Liver (tissue), 3 donors: ENCODE results near the gene RPS6KA1.

Experiments used
- FOXA1 ChIP-seq: IDR thresholded peaks from 2 replicates; pipeline ENCODE4 v1.6.1; 2016; ENCODE audit warnings: antibody characterized with exemption
- GABPA ChIP-seq, 2 donors: IDR thresholded peaks in 1 of 2; conservative IDR thresholded peaks in 1 of 2; 2 replicates each; pipeline ENCODE4 v1.6.1; 2016; ENCODE audit warnings: antibody characterized with exemption in 2 of 2, mild to moderate bottlenecking in 1 of 2, moderate library complexity in 1 of 2
- JUND ChIP-seq, 2 donors: IDR thresholded peaks; 2 replicates each; pipeline ENCODE4 v1.6.1; 2016; ENCODE audit warnings: antibody characterized with exemption in 2 of 2
- NR2F2 ChIP-seq: IDR thresholded peaks from 2 replicates; pipeline ENCODE4 v1.6.1; 2016; ENCODE audit warnings: antibody characterized with exemption
- RAD21 ChIP-seq, 2 donors: IDR thresholded peaks; 2 replicates each; pipeline ENCODE4 v1.6.1; 2016; ENCODE audit warnings: antibody characterized with exemption in 2 of 2, mild to moderate bottlenecking in 2 of 2
- SP1 ChIP-seq: IDR thresholded peaks from 2 replicates; pipeline ENCODE4 v1.6.1; 2018; ENCODE audit warnings: antibody characterized with exemption, mild to moderate bottlenecking
- TAF1 ChIP-seq: conservative IDR thresholded peaks from 2 replicates; pipeline ENCODE4 v1.6.1; 2016; ENCODE audit warnings: antibody characterized with exemption, mild to moderate bottlenecking
- YY1 ChIP-seq: IDR thresholded peaks from 2 replicates; pipeline ENCODE4 v1.6.1; 2016; ENCODE audit warnings: antibody characterized with exemption, mild to moderate bottlenecking
- TF ChIP-seq, protein P1 (sequence below): fragments of 150-350 bp; IDR thresholded peaks from 2 replicates; pipeline ENCODE4 v1.5.1; 2017; ENCODE audit warnings: improper control_type of control experiment, low read depth, low read length; ENCODE audit not compliant: missing input control
- TF ChIP-seq, protein P2 (sequence below): IDR thresholded peaks from 2 replicates; pipeline ENCODE4 v1.6.1; 2016; ENCODE audit warnings: antibody characterized with exemption
- TF ChIP-seq, protein P3 (sequence below): IDR thresholded peaks from 2 replicates; pipeline ENCODE4 v1.6.1; 2016; ENCODE audit warnings: antibody characterized with exemption, mild to moderate bottlenecking
- TF ChIP-seq, protein P4 (sequence below): IDR thresholded peaks from 2 replicates; pipeline ENCODE4 v1.6.1; 2016; ENCODE audit warnings: antibody characterized with exemption
- TF ChIP-seq, protein P5 (sequence below): IDR thresholded peaks from 2 replicates; pipeline ENCODE4 v1.6.1; 2016; ENCODE audit warnings: antibody characterized with exemption
- donor health status: healthy.
- donor health status: healthy.

DNA sequence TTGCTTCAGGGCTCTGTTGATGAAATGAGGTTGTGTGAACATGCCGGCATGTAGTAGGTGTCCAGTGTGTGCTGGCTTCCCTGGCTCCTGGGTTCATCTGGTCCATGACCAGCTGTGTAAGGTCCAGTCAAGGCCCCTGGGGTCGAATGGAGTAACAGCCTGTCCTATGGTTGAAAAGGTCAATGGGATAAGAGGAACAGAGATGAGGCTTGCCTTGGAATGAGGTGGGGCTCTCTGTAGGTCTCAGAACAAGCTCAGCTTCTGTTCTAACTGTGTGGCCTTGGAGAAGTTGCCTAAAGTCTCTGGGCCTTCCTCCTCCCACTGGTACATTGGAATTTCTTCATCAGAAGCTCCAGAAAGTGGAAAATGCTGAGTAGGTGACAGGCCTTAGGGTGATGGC, 26.6 kb downstream of the RPS6KA1 start:
- TF ChIP-seq, protein P1, sequence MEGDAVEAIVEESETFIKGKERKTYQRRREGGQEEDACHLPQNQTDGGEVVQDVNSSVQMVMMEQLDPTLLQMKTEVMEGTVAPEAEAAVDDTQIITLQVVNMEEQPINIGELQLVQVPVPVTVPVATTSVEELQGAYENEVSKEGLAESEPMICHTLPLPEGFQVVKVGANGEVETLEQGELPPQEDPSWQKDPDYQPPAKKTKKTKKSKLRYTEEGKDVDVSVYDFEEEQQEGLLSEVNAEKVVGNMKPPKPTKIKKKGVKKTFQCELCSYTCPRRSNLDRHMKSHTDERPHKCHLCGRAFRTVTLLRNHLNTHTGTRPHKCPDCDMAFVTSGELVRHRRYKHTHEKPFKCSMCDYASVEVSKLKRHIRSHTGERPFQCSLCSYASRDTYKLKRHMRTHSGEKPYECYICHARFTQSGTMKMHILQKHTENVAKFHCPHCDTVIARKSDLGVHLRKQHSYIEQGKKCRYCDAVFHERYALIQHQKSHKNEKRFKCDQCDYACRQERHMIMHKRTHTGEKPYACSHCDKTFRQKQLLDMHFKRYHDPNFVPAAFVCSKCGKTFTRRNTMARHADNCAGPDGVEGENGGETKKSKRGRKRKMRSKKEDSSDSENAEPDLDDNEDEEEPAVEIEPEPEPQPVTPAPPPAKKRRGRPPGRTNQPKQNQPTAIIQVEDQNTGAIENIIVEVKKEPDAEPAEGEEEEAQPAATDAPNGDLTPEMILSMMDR, result no peak
- no peak for TF ChIP-seq RAD21 (IDR thresholded peaks at IDR 0.05)
- TF ChIP-seq FOXA1, result no peak
- no peak for TF ChIP-seq SP1
- TF ChIP-seq TAF1, result no peak
- TF ChIP-seq, protein P2, sequence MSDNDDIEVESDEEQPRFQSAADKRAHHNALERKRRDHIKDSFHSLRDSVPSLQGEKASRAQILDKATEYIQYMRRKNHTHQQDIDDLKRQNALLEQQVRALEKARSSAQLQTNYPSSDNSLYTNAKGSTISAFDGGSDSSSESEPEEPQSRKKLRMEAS, result no peak
- no peak for TF ChIP-seq YY1
- TF ChIP-seq GABPA (IDR thresholded peaks at IDR 0.05 in 1 of 2, conservative IDR thresholded peaks at IDR 0.05 in 1 of 2), result no peak
- TF ChIP-seq, protein P3, sequence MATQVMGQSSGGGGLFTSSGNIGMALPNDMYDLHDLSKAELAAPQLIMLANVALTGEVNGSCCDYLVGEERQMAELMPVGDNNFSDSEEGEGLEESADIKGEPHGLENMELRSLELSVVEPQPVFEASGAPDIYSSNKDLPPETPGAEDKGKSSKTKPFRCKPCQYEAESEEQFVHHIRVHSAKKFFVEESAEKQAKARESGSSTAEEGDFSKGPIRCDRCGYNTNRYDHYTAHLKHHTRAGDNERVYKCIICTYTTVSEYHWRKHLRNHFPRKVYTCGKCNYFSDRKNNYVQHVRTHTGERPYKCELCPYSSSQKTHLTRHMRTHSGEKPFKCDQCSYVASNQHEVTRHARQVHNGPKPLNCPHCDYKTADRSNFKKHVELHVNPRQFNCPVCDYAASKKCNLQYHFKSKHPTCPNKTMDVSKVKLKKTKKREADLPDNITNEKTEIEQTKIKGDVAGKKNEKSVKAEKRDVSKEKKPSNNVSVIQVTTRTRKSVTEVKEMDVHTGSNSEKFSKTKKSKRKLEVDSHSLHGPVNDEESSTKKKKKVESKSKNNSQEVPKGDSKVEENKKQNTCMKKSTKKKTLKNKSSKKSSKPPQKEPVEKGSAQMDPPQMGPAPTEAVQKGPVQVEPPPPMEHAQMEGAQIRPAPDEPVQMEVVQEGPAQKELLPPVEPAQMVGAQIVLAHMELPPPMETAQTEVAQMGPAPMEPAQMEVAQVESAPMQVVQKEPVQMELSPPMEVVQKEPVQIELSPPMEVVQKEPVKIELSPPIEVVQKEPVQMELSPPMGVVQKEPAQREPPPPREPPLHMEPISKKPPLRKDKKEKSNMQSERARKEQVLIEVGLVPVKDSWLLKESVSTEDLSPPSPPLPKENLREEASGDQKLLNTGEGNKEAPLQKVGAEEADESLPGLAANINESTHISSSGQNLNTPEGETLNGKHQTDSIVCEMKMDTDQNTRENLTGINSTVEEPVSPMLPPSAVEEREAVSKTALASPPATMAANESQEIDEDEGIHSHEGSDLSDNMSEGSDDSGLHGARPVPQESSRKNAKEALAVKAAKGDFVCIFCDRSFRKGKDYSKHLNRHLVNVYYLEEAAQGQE, result no peak
- TF ChIP-seq, protein P4, sequence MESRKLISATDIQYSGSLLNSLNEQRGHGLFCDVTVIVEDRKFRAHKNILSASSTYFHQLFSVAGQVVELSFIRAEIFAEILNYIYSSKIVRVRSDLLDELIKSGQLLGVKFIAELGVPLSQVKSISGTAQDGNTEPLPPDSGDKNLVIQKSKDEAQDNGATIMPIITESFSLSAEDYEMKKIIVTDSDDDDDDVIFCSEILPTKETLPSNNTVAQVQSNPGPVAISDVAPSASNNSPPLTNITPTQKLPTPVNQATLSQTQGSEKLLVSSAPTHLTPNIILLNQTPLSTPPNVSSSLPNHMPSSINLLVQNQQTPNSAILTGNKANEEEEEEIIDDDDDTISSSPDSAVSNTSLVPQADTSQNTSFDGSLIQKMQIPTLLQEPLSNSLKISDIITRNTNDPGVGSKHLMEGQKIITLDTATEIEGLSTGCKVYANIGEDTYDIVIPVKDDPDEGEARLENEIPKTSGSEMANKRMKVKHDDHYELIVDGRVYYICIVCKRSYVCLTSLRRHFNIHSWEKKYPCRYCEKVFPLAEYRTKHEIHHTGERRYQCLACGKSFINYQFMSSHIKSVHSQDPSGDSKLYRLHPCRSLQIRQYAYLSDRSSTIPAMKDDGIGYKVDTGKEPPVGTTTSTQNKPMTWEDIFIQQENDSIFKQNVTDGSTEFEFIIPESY, result no peak
- TF ChIP-seq NR2F2, result no peak
- TF ChIP-seq, protein P5, sequence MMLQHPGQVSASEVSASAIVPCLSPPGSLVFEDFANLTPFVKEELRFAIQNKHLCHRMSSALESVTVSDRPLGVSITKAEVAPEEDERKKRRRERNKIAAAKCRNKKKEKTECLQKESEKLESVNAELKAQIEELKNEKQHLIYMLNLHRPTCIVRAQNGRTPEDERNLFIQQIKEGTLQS, result no peak
- TF ChIP-seq JUND (IDR thresholded peaks at IDR 0.05), result no peak
